ENCODE measurements around the gene HMGXB3. TPM values are rescaled to one million over a fixed set of nuclear protein-coding genes. Genes with fewer than 3 reads are reported as not detected.

The HMGXB3 gene
- total RNA-seq, 4 donors from 2014 or later: 35.5 to 70.2 (median 41.1) TPM

- no peak overlapping the region for H3K27ac ChIP-seq
- no peak for DNase-seq
- H3K4me3 ChIP-seq (replicated peaks in 1 of 3): no peak overlapping the region
- no peaks in the 10 kb centered on the region for H3K9me3 ChIP-seq
- H3K27me3 ChIP-seq: no peaks in the 10 kb centered on the region
- TF ChIP-seq POLR2A (IDR thresholded peaks at IDR 0.05) (no peak), CTCF (IDR thresholded peaks at IDR 0.05) (no peak)
- H3K4me1 ChIP-seq: no peaks in the 10 kb centered on the region
- WGBS, 2 donors: 84 to 92% methylated on average over 4 of the region's 4 CpGs
- intact Hi-C loops (cut with DNase I): no loop called here
- no peaks in the 10 kb centered on the region for H3K36me3 ChIP-seq
Observed at GRCh38 chr5:150075806-150076205, 75.3 kb downstream of the HMGXB3 start.

DNA sequence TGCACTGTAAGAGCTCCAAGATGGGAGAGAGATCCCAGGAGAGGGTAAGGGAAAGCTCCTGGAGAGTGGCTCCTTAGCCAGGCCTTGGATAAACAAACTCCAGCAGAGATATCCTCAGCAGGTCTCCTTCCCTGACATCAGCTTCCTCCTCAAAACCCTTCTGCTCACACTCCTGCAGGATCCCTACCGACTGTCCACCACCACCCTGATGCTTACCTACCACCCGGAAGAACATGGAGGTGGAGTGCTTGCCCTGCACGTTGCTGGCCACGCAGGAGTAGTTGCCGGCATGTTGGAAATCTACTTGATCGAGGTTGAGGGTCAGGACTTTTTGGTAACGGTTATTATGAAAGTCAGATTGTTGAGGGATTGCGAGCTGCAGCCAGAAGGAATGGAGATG lies 76.5 kb downstream of the HMGXB3 start:
- H3K4me3 ChIP-seq (replicated peaks in 1 of 3): no peak overlapping the region
- no peak for DNase-seq
- no peaks in the 10 kb centered on the region for H3K36me3 ChIP-seq
- H3K4me1 ChIP-seq: peaks cover 0 to 5% of the 10 kb centered on the region in 2 donors
- TF ChIP-seq CTCF (IDR thresholded peaks at IDR 0.05) (no peak), POLR2A (IDR thresholded peaks at IDR 0.05) (no peak)
- no peaks in the 10 kb centered on the region for H3K27me3 ChIP-seq
- intact Hi-C loops (cut with DNase I): no loop called here
- no peaks in the 10 kb centered on the region for H3K9me3 ChIP-seq
- H3K27ac ChIP-seq: no peak overlapping the region
- 82 to 88% methylated on average over 8 of the region's 8 CpGs for WGBS, 2 donors

DNA sequence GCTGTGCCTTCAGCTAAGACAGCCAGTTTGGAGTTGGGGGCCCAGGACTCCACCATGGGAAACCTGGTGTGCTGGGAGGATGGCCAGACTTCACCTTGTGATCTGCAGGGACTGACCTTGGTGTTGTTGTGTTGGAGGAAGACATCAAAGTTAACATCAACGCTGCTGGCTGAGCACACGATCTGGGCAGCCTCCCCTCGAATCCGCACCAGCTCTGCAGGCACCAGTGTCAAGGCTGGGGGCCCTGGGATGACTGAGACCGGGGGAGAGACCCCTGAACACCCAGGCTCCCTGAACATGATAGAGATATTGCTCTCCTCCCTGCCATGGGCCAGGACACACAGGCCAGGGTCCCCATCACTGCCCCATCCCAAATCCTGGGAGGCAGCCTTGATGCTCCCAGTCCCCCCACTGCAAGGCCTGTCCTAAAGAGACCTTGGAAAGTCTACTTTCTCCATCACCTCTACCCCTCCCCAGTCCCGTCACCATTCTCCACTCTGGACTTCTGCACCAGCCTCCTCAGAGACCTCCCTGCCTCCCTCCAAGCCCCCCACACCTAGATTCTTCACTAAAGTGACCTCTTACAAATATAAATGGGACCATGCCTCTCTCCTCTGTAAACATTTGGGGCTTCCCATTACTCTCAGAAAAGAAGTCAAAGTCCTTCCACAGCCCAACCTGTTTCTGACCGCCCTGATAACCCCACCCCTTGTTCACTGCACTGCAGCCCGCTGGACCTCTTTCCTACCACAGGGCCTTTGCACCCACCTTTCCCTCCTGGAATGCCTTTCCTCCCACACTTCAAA lies 77.7 kb downstream of the HMGXB3 start:
- intact Hi-C loops (cut with DNase I): no loop called here
- Histone ChIP-seq H3K9me3 (no peaks in the 10 kb centered on the region), H3K27ac (no peak overlapping the region), H3K27me3 (no peaks in the 10 kb centered on the region), H3K4me1 (peaks cover 0 to 5% of the 10 kb centered on the region in 2 donors), H3K4me3 (replicated peaks in 1 of 3) (no peak overlapping the region), H3K36me3 (no peaks in the 10 kb centered on the region)
- WGBS, 2 donors: 88 to 91% methylated on average over 4 to 8 of the region's 8 CpGs
- no peak for DNase-seq
- no peak for TF ChIP-seq POLR2A (IDR thresholded peaks at IDR 0.05)
- TF ChIP-seq CTCF (IDR thresholded peaks at IDR 0.05): no peak

DNA sequence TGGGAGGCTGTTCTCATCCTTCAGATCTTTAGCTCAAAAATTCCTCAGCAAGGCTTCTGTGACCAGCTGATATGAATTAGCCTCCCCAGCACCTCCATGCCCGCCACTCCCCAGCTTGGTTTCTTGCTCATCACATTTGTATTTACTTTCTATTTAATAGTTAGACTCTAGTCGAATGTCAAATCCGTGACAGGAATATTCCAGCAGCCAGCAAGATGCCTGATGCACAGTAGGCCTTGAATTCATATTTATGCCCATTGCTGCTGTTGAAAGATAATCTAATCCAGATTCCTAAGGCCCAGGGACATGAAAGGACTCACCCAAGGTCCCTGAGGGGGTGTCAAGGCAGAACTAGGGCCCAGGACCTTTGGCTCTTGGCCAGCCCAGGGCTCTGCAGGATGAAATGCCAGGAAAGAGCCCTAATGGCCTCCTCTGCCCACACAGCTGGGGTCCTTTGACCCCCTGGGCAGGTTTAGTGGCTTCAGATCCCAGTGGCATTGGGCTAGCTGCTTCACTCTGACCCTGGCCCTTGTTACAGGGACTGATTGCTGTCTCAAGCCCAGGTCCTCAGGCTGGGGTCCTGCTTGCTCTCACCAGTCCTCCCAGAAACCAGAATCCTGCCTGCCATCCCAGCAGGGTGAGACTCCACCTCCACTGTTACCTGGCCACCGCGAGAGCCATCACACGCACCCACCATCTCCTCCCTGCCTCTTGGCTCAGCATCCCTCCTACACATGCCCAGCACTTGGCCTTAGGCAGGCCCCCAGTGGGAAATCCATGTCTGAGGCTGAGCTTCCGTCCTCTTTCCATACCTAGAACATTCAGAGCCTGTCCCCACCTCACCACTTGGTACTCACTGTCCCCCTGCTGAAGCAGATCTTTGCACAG lies 78.5 kb downstream of the HMGXB3 start:
- intact Hi-C loops (cut with DNase I): no loop called here
- Histone ChIP-seq H3K4me1 (peaks cover 0 to 5% of the 10 kb centered on the region in 2 donors), H3K36me3 (no peaks in the 10 kb centered on the region), H3K9me3 (no peaks in the 10 kb centered on the region), H3K4me3 (replicated peaks in 1 of 3) (no peak overlapping the region), H3K27ac (no peak overlapping the region), H3K27me3 (no peaks in the 10 kb centered on the region)
- 89 to 91% methylated on average over 7 of the region's 7 CpGs for WGBS, 2 donors
- DNase-seq: no peak
- no peak for TF ChIP-seq POLR2A (IDR thresholded peaks at IDR 0.05)

GRCh38 chr5:150079909-150080461 lies 79.4 kb downstream of the HMGXB3 start:
- no peaks in the 10 kb centered on the region for H3K27me3 ChIP-seq
- DNase-seq: no peak
- H3K4me1 ChIP-seq: peaks cover 0 to 5% of the 10 kb centered on the region in 2 donors
- H3K36me3 ChIP-seq: no peaks in the 10 kb centered on the region
- H3K27ac ChIP-seq: no peak overlapping the region
- WGBS, 2 donors: 91 to 96% methylated on average over 15 to 17 of the region's 19 CpGs
- no peak for TF ChIP-seq CTCF (IDR thresholded peaks at IDR 0.05)
- no peak for TF ChIP-seq POLR2A (IDR thresholded peaks at IDR 0.05)
- intact Hi-C loops (cut with DNase I): no loop called here
- H3K4me3 ChIP-seq (replicated peaks in 1 of 3): no peak overlapping the region
- no peaks in the 10 kb centered on the region for H3K9me3 ChIP-seq

Measured in thyroid gland (tissue), 4 donors.